ENCODE data around the gene APBB1.

Gene APBB1

GRCh38 chr11:6419009-6419631, at the start of gene APBB1:
Gene APBB1, minus strand, starts transcription at chr11:6419094. Its CDS starts 7,747 bp downstream, at chr11:6411347.
- peak; percentile 71 to 73 for DNase-seq

GRCh38 chr11:6459099-6459450, 40.2 kb upstream of the APBB1 start:
- no peak for DNase-seq

GRCh38 chr11:6458352-6459098, 39.6 kb upstream of the APBB1 start:
- DNase-seq: no peak

GRCh38 chr11:6457581-6458320, 38.9 kb upstream of the APBB1 start:
- DNase-seq: no peak

- DNase-seq: no peak
Observed at GRCh38 chr11:6456361-6457073, 37.6 kb upstream of the APBB1 start.

GRCh38 chr11:6455070-6455469, 36.2 kb upstream of the APBB1 start:
- no peak for DNase-seq

GRCh38 chr11:6453152-6453551, 34.3 kb upstream of the APBB1 start:
- no peak for DNase-seq

- DNase-seq: no peak
Observed at GRCh38 chr11:6452219-6452618, 33.3 kb upstream of the APBB1 start.

- no peak for DNase-seq
Observed at GRCh38 chr11:6448574-6448973, 29.7 kb upstream of the APBB1 start.

GRCh38 chr11:6443269-6444003, 24.5 kb upstream of the APBB1 start:
- DNase-seq: peak; percentile 43 to 55

GRCh38 chr11:6442441-6442840, 23.5 kb upstream of the APBB1 start:
- DNase-seq: no peak

GRCh38 chr11:6440906-6441358, 22.0 kb upstream of the APBB1 start, which contains the start of gene HPX:
Gene HPX, minus strand, starts transcription at chr11:6440987. Its CDS starts 24 bp downstream, at chr11:6440963.
- DNase-seq: no peak

GRCh38 chr11:6438979-6439571, 20.2 kb upstream of the APBB1 start:
- DNase-seq: peak; percentile 22 to 44

- no peak for DNase-seq
Observed at GRCh38 chr11:6437993-6438392, 19.1 kb upstream of the APBB1 start.

- DNase-seq: no peak
Observed at GRCh38 chr11:6437423-6437822, 18.5 kb upstream of the APBB1 start.

GRCh38 chr11:6433998-6434660, 15.2 kb upstream of the APBB1 start:
- no peak for DNase-seq

GRCh38 chr11:6431861-6432260, 13.0 kb upstream of the APBB1 start:
- no peak for DNase-seq

- DNase-seq: no peak
Observed at GRCh38 chr11:6427516-6427915, 8.6 kb upstream of the APBB1 start.

- no peak for DNase-seq
Observed at GRCh38 chr11:6420677-6421076, 1.8 kb upstream of the APBB1 start.

GRCh38 chr11:6418557-6419008, 311 bp downstream of the APBB1 start:
- DNase-seq: no peak

- DNase-seq: no peak
Observed at GRCh38 chr11:6417907-6418556, 862 bp downstream of the APBB1 start.

Data from activated CD4-positive, alpha-beta T cell treated with anti-CD3 and anti-CD28 coated beads for 4 hours (primary cell).